HepG2 (cell line): ENCODE results near the gene ZSCAN23. TPM values are rescaled to one million over a fixed set of nuclear protein-coding genes. Genes with fewer than 3 reads are reported as not detected.

Experiments
- ATAC-seq: fragments of 200-7000 bp; cut with Tn5 transposase; 3 replicates; pipeline ENCODE4 v1.9.1; 2020; ENCODE audit warnings: mild to moderate bottlenecking, moderate library complexity
- BruUV-seq: library from RNA; stranded (reverse); fragments of 400-500 nt; replicated peaks from 2 replicates; lab custom pipeline; 2021; lab: Mats Ljungman, UMichigan
- CTCF ChIA-PET: fragments of 300-600 bp; formaldehyde crosslinking; extraction: SDS; loops from one replicate; lab custom pipeline; 2021; ENCODE audit warnings: low total read pairs, inconsistent platforms, low intra/inter-chr PET ratio; lab: Yijun Ruan, JAX
- POLR2A ChIA-PET: fragments of 350-600 bp; sonication (Branson Sonifier 250); formaldehyde crosslinking; loops from one replicate; lab custom pipeline; 2020; ENCODE audit warnings: antibody characterized with exemption, inconsistent platforms; lab: Yijun Ruan, JAX
- DNase-seq: peaks from one replicate; pipeline ENCODE4 v3.0.0-alpha.2; 2015; ENCODE audit warnings: low spot score
- FAIRE-seq: peaks from 3 replicates; lab custom pipeline; 2011; peaks lifted over from hg19 to GRCh38; lab: Jason Lieb, UNC
- H2AFZ ChIP-seq: one replicate; pipeline ENCODE4 v1.6.1; 2011; ENCODE audit warnings: low read length, inconsistent platforms
- H3K27ac ChIP-seq: fragments of 300-600 bp; 3 replicates; pipeline ENCODE4 v1.8.0; 2011; ENCODE audit warnings: mixed run types, mild to moderate bottlenecking, mixed read lengths, low read length, inconsistent platforms; ENCODE audit not compliant: insufficient read depth; ENCODE audit errors: extremely low read length
- H3K27me3 ChIP-seq, 2 experiments: fragments of 200-600 bp in 1 of 2; 2 replicates in 1 of 2; 3 replicates in 1 of 2; pipeline versions ENCODE4 v1.6.0 to v1.8.0; 2011; ENCODE audit warnings: low read length in 2 of 2, mild to moderate bottlenecking in 2 of 2, moderate library complexity in 2 of 2, inconsistent platforms in 1 of 2; ENCODE audit not compliant: insufficient read depth in 2 of 2, control insufficient read depth in 1 of 2
- H3K36me3 ChIP-seq, 2 experiments: fragments of 200-600 bp in 1 of 2; replicated peaks in 1 of 2; 2 replicates in 1 of 2; 3 replicates in 1 of 2; pipeline versions ENCODE4 v1.5.1 to v1.8.0; 2011; ENCODE audit warnings: low read length in 2 of 2, inconsistent platforms in 1 of 2; ENCODE audit not compliant: insufficient read depth in 2 of 2, control insufficient read depth in 1 of 2
- H3K4me1 ChIP-seq: 2 replicates; pipeline ENCODE4 v1.5.1; 2012; ENCODE audit warnings: low read length, inconsistent platforms; ENCODE audit not compliant: insufficient read depth
- H3K4me2 ChIP-seq: 2 replicates; pipeline ENCODE4 v1.6.0; 2011; ENCODE audit warnings: low read depth, low read length, inconsistent platforms
- H3K4me3 ChIP-seq, 3 experiments: fragments of 200-600 bp in 1 of 3; sonication (generic), shearing (Covaris generic) in 1 of 3; replicated peaks in 1 of 3; 2 replicates each; pipeline ENCODE4 v1.5.1; 2011 to 2016; ENCODE audit warnings: low read length in 3 of 3, inconsistent platforms in 2 of 3, low read depth in 2 of 3, mild to moderate bottlenecking in 2 of 3, control low read depth in 1 of 3, mixed read lengths in 1 of 3; ENCODE audit not compliant: insufficient read depth in 1 of 3
- H3K79me2 ChIP-seq: one replicate; pipeline ENCODE4 v1.6.1; 2011; ENCODE audit warnings: low read length, inconsistent platforms; ENCODE audit not compliant: insufficient read depth
- H3K9ac ChIP-seq: 2 replicates; pipeline ENCODE4 v1.6.0; 2011; ENCODE audit warnings: mild to moderate bottlenecking, low read depth, low read length, inconsistent platforms; ENCODE audit not compliant: insufficient read depth
- H3K9me3 ChIP-seq: 2 replicates; pipeline ENCODE4 v1.5.1; 2012; ENCODE audit warnings: mild to moderate bottlenecking, low read length
- H4K20me1 ChIP-seq: 2 replicates; pipeline ENCODE4 v1.6.0; 2011; ENCODE audit warnings: inconsistent platforms, mild to moderate bottlenecking, low read length, moderate library complexity; ENCODE audit not compliant: insufficient read depth
- ATAD3A ChIP-seq: sonication (generic); formaldehyde crosslinking; IDR thresholded peaks from 2 replicates; pipeline ENCODE4 v1.4.0; 2020; ENCODE audit warnings: missing genetic modification reagents
- BRD4 ChIP-seq: sonication (generic); formaldehyde crosslinking; IDR thresholded peaks from 2 replicates; pipeline ENCODE4 v1.4.0; 2020; ENCODE audit warnings: missing genetic modification reagents
- CBX2 ChIP-seq, 2 experiments: fragments of 200-600 bp in 1 of 2; sonication (generic); formaldehyde crosslinking in 1 of 2; IDR thresholded peaks; 2 replicates each; pipeline versions ENCODE4 v1.7.0 to v1.8.1; 2018 to 2022; ENCODE audit warnings: low read depth in 2 of 2, low read length in 1 of 2, mild to moderate bottlenecking in 1 of 2, missing genetic modification reagents in 1 of 2
- NBN ChIP-seq: fragments of 450-650 bp; conservative IDR thresholded peaks from 2 replicates; pipeline ENCODE4 v1.6.1; 2017
- NR2F6 ChIP-seq, 2 experiments: IDR thresholded peaks; 2 replicates each; pipeline ENCODE4 v1.6.1; 2016; ENCODE audit warnings: antibody characterized with exemption in 1 of 2, mild to moderate bottlenecking in 1 of 2
- RFX5 ChIP-seq: IDR thresholded peaks from 2 replicates; pipeline ENCODE4 v1.6.1; 2011; ENCODE audit warnings: low read depth, low read length, improper control_type of control experiment
- SIX4 ChIP-seq: sonication (generic); formaldehyde crosslinking; IDR thresholded peaks from 2 replicates; pipeline ENCODE4 v1.4.0; 2020; ENCODE audit warnings: missing genetic modification reagents
- SP4 ChIP-seq: sonication (generic); formaldehyde crosslinking; IDR thresholded peaks from 2 replicates; pipeline ENCODE4 v1.8.1; 2023; ENCODE audit warnings: mild to moderate bottlenecking, missing genetic modification reagents
- TARDBP ChIP-seq: sonication (generic); formaldehyde crosslinking; IDR thresholded peaks from 2 replicates; pipeline ENCODE4 v1.8.0; 2022; ENCODE audit warnings: mild to moderate bottlenecking, missing genetic modification reagents
- ZNF232 ChIP-seq: sonication (generic); formaldehyde crosslinking; IDR thresholded peaks from 2 replicates; pipeline ENCODE4 v1.4.0; 2020; ENCODE audit warnings: missing genetic modification reagents, borderline replicate concordance
- ZNF34 ChIP-seq: sonication (generic); formaldehyde crosslinking; IDR thresholded peaks from 2 replicates; pipeline ENCODE4 v1.4.0; 2020; ENCODE audit warnings: mild to moderate bottlenecking, missing genetic modification reagents, borderline replicate concordance
- ZNF652 ChIP-seq: IDR thresholded peaks from 2 replicates; pipeline ENCODE4 v1.6.1; 2016; ENCODE audit warnings: low read depth, borderline replicate concordance
- WGBS: methylation state at CpG from one replicate; pipeline ENCODE4 v1.1.6; 2017; ENCODE audit warnings: low lambda C conversion rate; 5-methylcytosine and 5-hydroxymethylcytosine counted together
- in situ Hi-C: cut with HindIII; loops from 2 replicates; pipeline ENCODE4 v1.10.0; 2017; ENCODE audit warnings: low pct_unique_long_range_greater_than_20kb; ENCODE audit not compliant: extremely low pct_ligation_motif_present
- intact Hi-C: fragments of 100-400 bp; cut with micrococcal nuclease; formaldehyde crosslinking; loops from one replicate; pipeline ENCODE4 v1.10.0; 2022; ENCODE audit not compliant: unreplicated experiment
- polyA plus RNA-seq, 8 experiments: library from polyadenylated mRNA; depleted of rRNA in 3 of 8; stranded (reverse) in 7 of 8; unstranded in 1 of 8; fragments of >200 nt; fragmentation: Illumina TruSeq in 4 of 8; extraction: Trizol in 4 of 8; gene quantifications; 2 replicates each; pipeline versions ENCODE4 v1.2.1 to v1.2.3, GENCODE V29; 2011 to 2016; ENCODE audit warnings: low read depth in 4 of 8, missing spikeins in 1 of 8, mixed read lengths in 1 of 8; ENCODE audit not compliant: insufficient read depth in 1 of 8
- total RNA-seq, 5 experiments: library from RNA; depleted of rRNA; stranded (reverse); fragments of >200 nt; fragmentation: Illumina TruSeq; extraction: Trizol; gene quantifications; 2 replicates each; pipeline ENCODE4 v1.2.3, GENCODE V29; 2016; ENCODE audit warnings: low read depth in 1 of 5

Gene ZSCAN23
- total and polyA plus RNA-seq, 2 of the 13 experiments (the other 11 are each of a cell fraction or from before 2014, with no cell fraction given), result 0.29 to 1.2 TPM

- ChIA-PET POLR2A (no interaction called here), CTCF (no interaction called here)
- intact Hi-C loops (no loop called here), in situ Hi-C loops (no loop called here)
- no peaks in the 10 kb centered on the region for H3K36me3 ChIP-seq
- no peak for ATAC-seq
- no peak overlapping the region for H3K9ac ChIP-seq
- no peak overlapping the region for H3K4me3 ChIP-seq
- H3K4me1 ChIP-seq, result peaks cover 5% of the 10 kb centered on the region; the same call in 1 of the 2 replicates
- H3K9me3 ChIP-seq, result no peaks in the 10 kb centered on the region
- no peaks in the 10 kb centered on the region for H3K79me2 ChIP-seq
- 7% methylated on average over 1 of the region's 1 CpG for WGBS
- no peak overlapping the region for H3K27ac ChIP-seq
- H3K27me3 ChIP-seq, result peaks cover 0 to 12% of the 10 kb centered on the region in 2 experiments; a peak in 2 of 5 replicates
- H2AFZ ChIP-seq, result no peak overlapping the region
- no peak for FAIRE-seq
- no peak for TF ChIP-seq RFX5
- no peak for TF ChIP-seq NBN
- no peak for TF ChIP-seq BRD4 (CRISPR knock-in tag)
- TF ChIP-seq ZNF652 (CRISPR knock-in tag), result no peak
- TF ChIP-seq ZNF232 (CRISPR knock-in tag), result no peak
- TF ChIP-seq CBX2 (IDR thresholded peaks at IDR 0.05; ENCODE audit: low read depth, low read length), result no peak
- no peak for TF ChIP-seq CBX2 (CRISPR knock-in tag; IDR thresholded peaks at IDR 0.05; ENCODE audit: low read depth)
- no peak for TF ChIP-seq ATAD3A (CRISPR knock-in tag)
- no peak for TF ChIP-seq SIX4 (CRISPR knock-in tag)
- TF ChIP-seq TARDBP (CRISPR knock-in tag), result no peak
- TF ChIP-seq NR2F6 (IDR thresholded peaks at IDR 0.05), result no peak
- no peak for TF ChIP-seq NR2F6 (CRISPR knock-in tag; IDR thresholded peaks at IDR 0.05)
- TF ChIP-seq ZNF34 (CRISPR knock-in tag), result no peak
- TF ChIP-seq SP4 (CRISPR knock-in tag), result no peak
- no peaks in the 10 kb centered on the region for H4K20me1 ChIP-seq
- no peak for DNase-seq
- no peak overlapping the region for H3K4me2 ChIP-seq
- no TSS peak for BruUV-seq
Observed at GRCh38 chr6:28458568-28458967, 15.3 kb upstream of the ZSCAN23 start.
